ENCODE results near the gene PLIN3. TPM values are rescaled to one million over a fixed set of nuclear protein-coding genes. Genes with fewer than 3 reads are reported as not detected.
"Not testable (repeated sequence)": the region's sequence is repeated elsewhere in the genome, so short reads cannot be mapped to it uniquely, and the experiment has no call there.

The PLIN3 gene
- total RNA-seq, 3 donors from 2014 or later (not counting 1 experiment from before 2014, with no cell fraction given), result 26.6 to 28.7 (median 28.3) TPM

- H3K27me3 ChIP-seq (ENCODE audit: control insufficient read depth, insufficient read depth, low read length), result no peaks in the 10 kb centered on the region
- H3K36me3 ChIP-seq (ENCODE audit: control insufficient read depth, insufficient read depth, low read length), result peaks cover 9% of the 10 kb centered on the region
- Mint-ChIP-seq H3K9me3 (no peaks in the 10 kb centered on the region), H3K4me3 (no peak overlapping the region), H3K27ac (no peak overlapping the region), H3K4me1 (peaks cover 0 to 6% of the 10 kb centered on the region in 2 donors), H3K36me3 (no peaks in the 10 kb centered on the region), H3K27me3 (ENCODE audit: low read depth in 2 of 2) (no peaks in the 10 kb centered on the region)
- WGBS (ENCODE audit: insufficient coverage), result 96% methylated on average over 17 of the region's 17 CpGs
- no peaks in the 10 kb centered on the region for H3K9me3 ChIP-seq (ENCODE audit: control insufficient read depth, insufficient read depth, low read length)
- no peaks in the 10 kb centered on the region for H3K4me1 ChIP-seq (ENCODE audit: control insufficient read depth, insufficient read depth, low read length)
- DNase-seq, result no peak
- no peak for ATAC-seq
- intact Hi-C loops (cut with micrococcal nuclease), result no loop called here
- no peak overlapping the region for H3K27ac ChIP-seq (ENCODE audit: low read length)
- H3K4me3 ChIP-seq (ENCODE audit: low read length), result no peak overlapping the region
- TF ChIP-seq CTCF (IDR thresholded peaks at IDR 0.05), result no peak
Measured at GRCh38 chr19:4839192-4839591, 28.3 kb downstream of the PLIN3 start.

- 83% methylated on average over 4 of the region's 5 CpGs for WGBS (ENCODE audit: insufficient coverage)
- intact Hi-C loops (cut with micrococcal nuclease), result no loop called here
- Histone ChIP-seq H3K27ac (ENCODE audit: low read length) (no peak overlapping the region), H3K4me3 (ENCODE audit: low read length) (no peak overlapping the region), H3K27me3 (ENCODE audit: control insufficient read depth, insufficient read depth, low read length) (no peaks in the 10 kb centered on the region), H3K36me3 (ENCODE audit: control insufficient read depth, insufficient read depth, low read length) (no peaks in the 10 kb centered on the region), H3K9me3 (ENCODE audit: control insufficient read depth, insufficient read depth, low read length) (no peaks in the 10 kb centered on the region), H3K4me1 (ENCODE audit: control insufficient read depth, insufficient read depth, low read length) (peaks cover 32% of the 10 kb centered on the region)
- DNase-seq (no peak), ATAC-seq (no peak)
- H3K4me1 Mint-ChIP-seq, result peaks cover 20 to 33% of the 10 kb centered on the region in 2 donors
- no peak for TF ChIP-seq CTCF (IDR thresholded peaks at IDR 0.05)
- H3K27me3 Mint-ChIP-seq (ENCODE audit: low read depth in 2 of 2), result no peaks in the 10 kb centered on the region
- H3K9me3 Mint-ChIP-seq, result no peaks in the 10 kb centered on the region
- H3K36me3 Mint-ChIP-seq, result no peaks in the 10 kb centered on the region
- H3K4me3 Mint-ChIP-seq, result peak overlapping the region; percentile 89
- peak overlapping the region; percentile 73 to 92 for H3K27ac Mint-ChIP-seq
Measured at GRCh38 chr19:4832776-4833175, 34.7 kb downstream of the PLIN3 start.

GRCh38 chr19:4831979-4832340 lies 35.5 kb downstream of the PLIN3 start:
- ATAC-seq; H3K9me3 Mint-ChIP-seq; intact Hi-C loops (cut with micrococcal nuclease); DNase-seq; H3K36me3 ChIP-seq (ENCODE audit: control insufficient read depth, insufficient read depth, low read length); H3K27me3 ChIP-seq (ENCODE audit: control insufficient read depth, insufficient read depth, low read length); H3K27me3 Mint-ChIP-seq (ENCODE audit: low read depth in 2 of 2); H3K9me3 ChIP-seq (ENCODE audit: control insufficient read depth, insufficient read depth, low read length); H3K36me3 Mint-ChIP-seq: not testable (repeated sequence)
- peak overlapping the region; percentile 84 for H3K27ac ChIP-seq (ENCODE audit: low read length)
- Mint-ChIP-seq H3K4me1 (peaks cover 20 to 30% of the 10 kb centered on the region in 2 donors), H3K4me3 (peak overlapping the region; percentile 89), H3K27ac (peak overlapping the region; percentile 86 to 92)
- peaks cover 32% of the 10 kb centered on the region for H3K4me1 ChIP-seq (ENCODE audit: control insufficient read depth, insufficient read depth, low read length)
- 38% methylated on average over 8 of the region's 9 CpGs for WGBS (ENCODE audit: insufficient coverage)
- H3K4me3 ChIP-seq (ENCODE audit: low read length), result peak overlapping the region; percentile 76

- under 1% methylated on average over 52 of the region's 52 CpGs for WGBS (ENCODE audit: insufficient coverage)
- peak; percentile 95 to 96 (median 95) for ATAC-seq
- peak within 1 kb of the TSS; percentile 86 to 92 for H3K27ac Mint-ChIP-seq
Measured at GRCh38 chr19:4831304-4831978, 36.0 kb downstream of the PLIN3 start, which contains the start of gene TICAM1. TSS of gene TICAM1 (minus strand) at chr19:4831712. CDS start at chr19:4818377, 13,335 bp downstream.

More at GRCh38 chr19:4831304-4831978, 36.0 kb downstream of the PLIN3 start, which contains the start of gene TICAM1:
- H3K4me1 ChIP-seq (ENCODE audit: control insufficient read depth, insufficient read depth, low read length), result peaks cover 32% of the 10 kb centered on the region
- no peaks in the 10 kb centered on the region for H3K27me3 Mint-ChIP-seq (ENCODE audit: low read depth in 2 of 2)
- no peak for TF ChIP-seq CTCF (IDR thresholded peaks at IDR 0.05)
- H3K9me3 ChIP-seq (ENCODE audit: control insufficient read depth, insufficient read depth, low read length), result no peaks in the 10 kb centered on the region
- peak within 1 kb of the TSS; percentile 84 for H3K27ac ChIP-seq (ENCODE audit: low read length)
- peaks cover 20 to 30% of the 10 kb centered on the region in 2 donors for H3K4me1 Mint-ChIP-seq
- H3K36me3 Mint-ChIP-seq, result no peaks in the 10 kb centered on the region
- DNase-seq, result peak; percentile 78 to 94
- peak within 1 kb of the TSS; percentile 89 for H3K4me3 Mint-ChIP-seq
- no peaks in the 10 kb centered on the region for H3K27me3 ChIP-seq (ENCODE audit: control insufficient read depth, insufficient read depth, low read length)
- intact Hi-C loops (cut with micrococcal nuclease), result no loop called here
- H3K4me3 ChIP-seq (ENCODE audit: low read length), result peak within 1 kb of the TSS; percentile 76
- no peaks in the 10 kb centered on the region for H3K9me3 Mint-ChIP-seq
- H3K36me3 ChIP-seq (ENCODE audit: control insufficient read depth, insufficient read depth, low read length), result no peaks in the 10 kb centered on the region

All from natural killer cell (primary cell).